Measurements from ENCODE around the gene SLC37A1. TPM values are rescaled to one million over a fixed set of nuclear protein-coding genes. Genes with fewer than 3 reads are reported as not detected.
A peak's percentile ranks its signal among the peaks of the same experiment; 100 is the strongest.

SLC37A1 gene
- total RNA-seq, 1 experiment from 2014 or later = 4.9 TPM

DNA sequence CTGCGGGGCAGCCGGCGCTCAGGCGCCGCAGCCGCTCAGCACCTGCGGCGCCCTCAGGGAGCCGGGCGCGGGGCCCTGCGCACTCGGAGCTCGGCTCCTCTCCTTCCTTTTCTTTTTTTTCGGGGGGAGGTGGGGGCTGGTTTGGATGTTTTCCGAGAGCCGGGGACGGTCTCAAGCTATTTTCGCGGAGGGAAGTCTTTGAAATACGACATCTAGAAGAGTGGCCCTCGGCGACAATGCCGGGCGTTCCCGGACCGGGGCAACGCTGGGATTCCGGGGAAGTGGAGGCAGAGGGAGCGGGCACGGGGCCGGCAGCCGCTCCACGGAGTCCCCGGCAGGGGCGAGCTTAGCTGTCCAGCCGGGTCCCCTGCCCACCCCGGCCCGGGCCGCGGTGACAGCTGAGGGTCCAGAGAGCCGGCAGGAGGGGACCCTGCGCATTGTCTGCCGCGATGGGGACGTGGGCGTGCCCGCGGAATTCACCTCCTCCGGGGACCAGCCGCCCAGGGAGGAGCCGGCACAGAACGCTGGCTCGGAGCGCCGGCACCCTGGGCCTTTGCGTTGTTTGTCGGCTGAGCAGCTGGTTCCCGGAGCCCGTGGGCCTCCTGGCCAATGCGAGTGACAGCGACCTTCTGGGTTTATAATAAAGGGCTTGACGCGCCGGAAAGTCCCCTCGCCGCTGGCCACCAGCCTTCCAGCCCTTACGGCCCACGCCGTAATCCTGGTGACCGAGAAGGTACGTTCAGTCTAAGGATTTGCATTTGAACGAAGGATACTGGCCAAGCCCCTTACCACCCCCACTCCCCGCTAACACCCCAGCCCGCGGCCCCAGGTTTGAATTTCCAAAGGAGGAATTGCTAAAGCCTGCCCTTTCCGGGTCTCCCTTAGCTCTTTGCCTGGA is 582 bp downstream of the SLC37A1 start:
- DNase-seq (ENCODE audit: unreplicated experiment) = peak; percentile 39
- intact Hi-C loops (cut with micrococcal nuclease) = no loop called here
- Mint-ChIP-seq H3K36me3 (ENCODE audit: insufficient read depth, unreplicated experiment) (no peaks in the 10 kb centered on the region), H3K27ac (ENCODE audit: low read depth, unreplicated experiment) (peak overlapping the region; percentile 16), H3K4me1 (ENCODE audit: insufficient read depth, unreplicated experiment) (peaks cover 23% of the 10 kb centered on the region), H3K9me3 (ENCODE audit: unreplicated experiment) (no peaks in the 10 kb centered on the region), H3K4me3 (ENCODE audit: unreplicated experiment) (peak overlapping the region; percentile 73), H3K27me3 (ENCODE audit: insufficient read depth, unreplicated experiment) (no peaks in the 10 kb centered on the region)
- no TSS peak for BruUV-seq (replicated peaks)
- CTCF ChIA-PET = interaction anchor here (0.6 to 0.9 kb wide), 5 partner anchors 19 to 393 kb away, joined by 3 to 4 read pairs (median 3); no protein-coding TSS in a partner anchor
- TF ChIP-seq, protein P1, sequence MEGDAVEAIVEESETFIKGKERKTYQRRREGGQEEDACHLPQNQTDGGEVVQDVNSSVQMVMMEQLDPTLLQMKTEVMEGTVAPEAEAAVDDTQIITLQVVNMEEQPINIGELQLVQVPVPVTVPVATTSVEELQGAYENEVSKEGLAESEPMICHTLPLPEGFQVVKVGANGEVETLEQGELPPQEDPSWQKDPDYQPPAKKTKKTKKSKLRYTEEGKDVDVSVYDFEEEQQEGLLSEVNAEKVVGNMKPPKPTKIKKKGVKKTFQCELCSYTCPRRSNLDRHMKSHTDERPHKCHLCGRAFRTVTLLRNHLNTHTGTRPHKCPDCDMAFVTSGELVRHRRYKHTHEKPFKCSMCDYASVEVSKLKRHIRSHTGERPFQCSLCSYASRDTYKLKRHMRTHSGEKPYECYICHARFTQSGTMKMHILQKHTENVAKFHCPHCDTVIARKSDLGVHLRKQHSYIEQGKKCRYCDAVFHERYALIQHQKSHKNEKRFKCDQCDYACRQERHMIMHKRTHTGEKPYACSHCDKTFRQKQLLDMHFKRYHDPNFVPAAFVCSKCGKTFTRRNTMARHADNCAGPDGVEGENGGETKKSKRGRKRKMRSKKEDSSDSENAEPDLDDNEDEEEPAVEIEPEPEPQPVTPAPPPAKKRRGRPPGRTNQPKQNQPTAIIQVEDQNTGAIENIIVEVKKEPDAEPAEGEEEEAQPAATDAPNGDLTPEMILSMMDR (IDR thresholded peaks at IDR 0.05; ENCODE audit: unreplicated experiment) = no peak
- POLR2A ChIA-PET = interaction anchor here (0.6 to 4.9 kb wide), 13 partner anchors 9 to 1348 kb away, joined by 3 to 29 read pairs (median 3); partner anchors contain the start of gene RSPH1

DNA sequence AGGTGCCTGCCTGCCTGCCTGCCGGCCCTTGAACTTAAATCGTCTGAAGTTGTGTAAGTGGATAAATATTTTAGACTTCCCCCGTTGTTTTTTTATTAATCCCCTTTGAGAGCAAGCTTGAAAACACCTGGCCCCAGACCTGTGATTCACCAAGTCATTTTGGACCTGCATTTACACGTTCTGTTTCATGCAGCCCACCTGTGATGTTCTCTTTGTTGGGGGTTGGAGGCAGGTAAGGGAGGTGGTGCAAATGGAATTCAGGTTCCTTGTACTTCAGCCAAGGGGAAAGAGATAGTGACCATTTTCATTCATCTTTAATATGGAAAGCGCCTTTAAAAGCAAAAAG is 1.2 kb downstream of the SLC37A1 start:
- DNase-seq (ENCODE audit: unreplicated experiment) = no peak
- Mint-ChIP-seq H3K4me3 (ENCODE audit: unreplicated experiment) (peak overlapping the region; percentile 73), H3K27me3 (ENCODE audit: insufficient read depth, unreplicated experiment) (no peaks in the 10 kb centered on the region), H3K36me3 (ENCODE audit: insufficient read depth, unreplicated experiment) (no peaks in the 10 kb centered on the region), H3K9me3 (ENCODE audit: unreplicated experiment) (no peaks in the 10 kb centered on the region), H3K4me1 (ENCODE audit: insufficient read depth, unreplicated experiment) (peaks cover 18% of the 10 kb centered on the region), H3K27ac (ENCODE audit: low read depth, unreplicated experiment) (peak overlapping the region; percentile 16)
- BruUV-seq (replicated peaks) = no TSS peak
- ChIA-PET POLR2A (interaction anchor here (0.6 to 4.9 kb wide), 10 partner anchors 9 to 1348 kb away, joined by 3 to 29 read pairs (median 3); partner anchors contain the start of gene RSPH1), CTCF (interaction anchor here (0.9 kb wide), 1 partner anchor 204 kb away, joined by 3 read pairs; no protein-coding TSS in a partner anchor)
- TF ChIP-seq, protein P1 (IDR thresholded peaks at IDR 0.05; ENCODE audit: unreplicated experiment) = no peak
- intact Hi-C loops (cut with micrococcal nuclease) = no loop called here

DNA sequence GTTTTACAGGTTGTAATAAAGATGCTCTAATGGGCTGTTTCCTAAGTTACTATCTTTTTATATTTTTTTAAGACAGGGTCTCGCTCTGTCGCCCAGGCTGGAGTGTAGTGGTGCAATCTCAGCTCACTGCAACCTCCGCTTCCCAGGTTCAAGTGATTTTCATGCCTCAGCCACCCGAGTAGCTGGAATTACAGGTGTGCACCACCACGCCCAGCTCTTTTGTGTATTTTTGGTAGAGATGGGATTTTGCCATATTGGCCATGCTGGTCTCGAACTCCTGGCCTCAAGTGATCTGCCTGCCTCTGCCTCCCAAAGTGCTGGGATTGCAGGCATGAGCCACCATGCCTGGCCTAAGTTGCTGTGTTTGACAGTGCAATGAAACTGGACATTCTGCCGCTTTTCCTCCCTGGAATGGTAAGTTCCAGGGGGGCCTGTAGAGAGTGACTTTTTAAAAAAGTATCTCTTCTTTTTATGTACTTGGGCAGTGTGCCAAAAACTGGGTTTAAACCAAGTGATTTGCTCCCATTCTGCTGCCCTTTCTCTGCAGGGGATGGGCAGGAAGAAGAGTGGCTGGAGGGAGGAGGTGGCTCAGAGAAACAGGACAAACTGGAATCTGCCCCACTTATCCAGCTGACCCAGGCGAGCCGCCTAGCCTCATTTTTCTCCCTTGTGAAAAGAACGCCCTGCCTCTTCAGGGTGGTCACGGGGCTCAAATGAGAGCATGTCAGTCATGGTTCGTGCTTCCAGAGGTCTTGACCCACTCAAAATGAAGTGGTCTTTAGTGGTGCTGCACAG is 2.3 kb downstream of the SLC37A1 start:
- Mint-ChIP-seq H3K4me3 (ENCODE audit: unreplicated experiment) (peak overlapping the region; percentile 73), H3K27ac (ENCODE audit: low read depth, unreplicated experiment) (no peak overlapping the region), H3K9me3 (ENCODE audit: unreplicated experiment) (no peaks in the 10 kb centered on the region), H3K36me3 (ENCODE audit: insufficient read depth, unreplicated experiment) (no peaks in the 10 kb centered on the region), H3K27me3 (ENCODE audit: insufficient read depth, unreplicated experiment) (no peaks in the 10 kb centered on the region), H3K4me1 (ENCODE audit: insufficient read depth, unreplicated experiment) (peaks cover 18% of the 10 kb centered on the region)
- intact Hi-C loops (cut with micrococcal nuclease) = no loop called here
- no TSS peak for BruUV-seq (replicated peaks)
- ChIA-PET CTCF (interaction anchor here (0.6 kb wide), 1 partner anchor 66 kb away, joined by 3 read pairs; no protein-coding TSS in a partner anchor), POLR2A (interaction anchor here (0.7 to 4.9 kb wide), 3 partner anchors 19 to 348 kb away, joined by 3 to 29 read pairs (median 3); partner anchors contain the start of gene RSPH1)
- TF ChIP-seq, protein P1 (IDR thresholded peaks at IDR 0.05; ENCODE audit: unreplicated experiment) = no peak
- peak; percentile 6 for DNase-seq (ENCODE audit: unreplicated experiment)

DNA sequence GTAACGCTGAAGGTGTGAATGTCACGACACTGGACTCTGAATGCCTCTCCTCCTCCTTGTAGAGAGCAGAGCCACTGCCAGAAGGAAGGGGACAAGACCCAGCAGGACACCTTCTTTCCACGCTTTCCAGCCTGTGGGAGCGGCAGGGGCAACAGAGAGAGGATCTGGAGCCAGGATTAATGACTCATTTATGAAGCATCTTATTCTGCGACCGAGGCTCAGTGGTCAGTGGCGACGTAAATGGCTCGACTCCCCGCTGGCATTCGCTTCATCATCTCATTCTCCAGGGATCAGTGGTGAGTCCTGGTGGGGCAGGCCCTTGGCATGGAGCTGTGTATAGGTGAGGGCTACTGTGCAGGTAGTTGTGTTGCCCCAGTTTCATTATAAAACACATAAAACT is 4.6 kb downstream of the SLC37A1 start:
- CTCF ChIA-PET = no interaction called here
- Mint-ChIP-seq H3K36me3 (ENCODE audit: insufficient read depth, unreplicated experiment) (no peaks in the 10 kb centered on the region), H3K27me3 (ENCODE audit: insufficient read depth, unreplicated experiment) (no peaks in the 10 kb centered on the region), H3K9me3 (ENCODE audit: unreplicated experiment) (no peaks in the 10 kb centered on the region), H3K27ac (ENCODE audit: low read depth, unreplicated experiment) (no peak overlapping the region), H3K4me3 (ENCODE audit: unreplicated experiment) (peak overlapping the region; percentile 22), H3K4me1 (ENCODE audit: insufficient read depth, unreplicated experiment) (peaks cover 18% of the 10 kb centered on the region)
- BruUV-seq (replicated peaks) = no TSS peak
- intact Hi-C loops (cut with micrococcal nuclease) = no loop called here
- DNase-seq (ENCODE audit: unreplicated experiment) = peak; percentile 82
- POLR2A ChIA-PET = no interaction called here
- TF ChIP-seq, protein P1 (IDR thresholded peaks at IDR 0.05; ENCODE audit: unreplicated experiment) = no peak

Measured in MCF 10A (cell line).